Testis (tissue), 2 donors: Measurements from ENCODE around the gene CCDC154.

Experiments used
- POLR2A ChIP-seq: fragments of 450-650 bp; IDR thresholded peaks from one replicate; pipeline ENCODE4 v1.6.1; 2017; ENCODE audit warnings: antibody characterized with exemption, mild to moderate bottlenecking, moderate library complexity
- TF ChIP-seq, protein P1 (sequence below), 3 experiments: fragments of 450-650 bp in 2 of 3; fragments of 200-600 bp in 1 of 3; sonication (generic) in 1 of 3; IDR thresholded peaks; one replicate each; pipeline ENCODE4 v1.5.1; 2016 to 2019; ENCODE audit warnings: antibody characterized with exemption in 3 of 3, mild to moderate bottlenecking in 2 of 3, moderate library complexity in 1 of 3

DNA sequence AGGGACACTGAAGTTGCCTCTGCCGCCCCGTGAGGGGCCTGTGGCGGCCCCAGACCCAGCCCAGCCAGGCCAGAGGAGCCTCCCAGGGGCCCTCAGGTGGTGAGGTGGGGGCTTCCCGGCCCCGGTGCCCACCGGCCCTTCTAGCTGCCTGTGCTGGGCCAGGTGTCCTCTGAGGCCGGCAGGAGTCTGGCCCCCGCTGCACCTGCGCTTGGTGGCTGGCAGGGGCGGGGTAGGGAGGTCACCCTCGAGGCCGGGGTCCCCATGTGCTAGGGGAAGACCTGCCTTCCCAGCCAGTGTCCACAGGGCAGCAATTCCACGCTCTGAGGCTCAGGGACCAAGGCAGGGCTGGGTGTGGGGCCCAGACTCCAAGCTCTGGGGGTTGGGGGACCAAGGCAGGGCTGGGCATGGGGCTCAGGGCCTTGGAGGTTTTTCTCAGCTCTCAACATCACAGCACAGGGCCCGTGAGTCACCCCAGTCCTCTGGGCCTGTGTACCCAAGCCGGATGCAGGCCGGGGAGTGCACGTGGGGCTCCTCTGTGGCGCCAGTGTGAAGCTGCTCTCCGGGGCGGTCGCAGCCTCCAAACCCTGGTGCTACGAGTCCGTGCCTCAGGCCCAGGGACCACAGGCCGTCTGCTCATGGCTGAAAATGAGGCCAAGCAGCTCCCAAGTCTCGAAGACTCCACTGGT, 1.3 kb upstream of the CCDC154 start:
- TF ChIP-seq, protein P1, sequence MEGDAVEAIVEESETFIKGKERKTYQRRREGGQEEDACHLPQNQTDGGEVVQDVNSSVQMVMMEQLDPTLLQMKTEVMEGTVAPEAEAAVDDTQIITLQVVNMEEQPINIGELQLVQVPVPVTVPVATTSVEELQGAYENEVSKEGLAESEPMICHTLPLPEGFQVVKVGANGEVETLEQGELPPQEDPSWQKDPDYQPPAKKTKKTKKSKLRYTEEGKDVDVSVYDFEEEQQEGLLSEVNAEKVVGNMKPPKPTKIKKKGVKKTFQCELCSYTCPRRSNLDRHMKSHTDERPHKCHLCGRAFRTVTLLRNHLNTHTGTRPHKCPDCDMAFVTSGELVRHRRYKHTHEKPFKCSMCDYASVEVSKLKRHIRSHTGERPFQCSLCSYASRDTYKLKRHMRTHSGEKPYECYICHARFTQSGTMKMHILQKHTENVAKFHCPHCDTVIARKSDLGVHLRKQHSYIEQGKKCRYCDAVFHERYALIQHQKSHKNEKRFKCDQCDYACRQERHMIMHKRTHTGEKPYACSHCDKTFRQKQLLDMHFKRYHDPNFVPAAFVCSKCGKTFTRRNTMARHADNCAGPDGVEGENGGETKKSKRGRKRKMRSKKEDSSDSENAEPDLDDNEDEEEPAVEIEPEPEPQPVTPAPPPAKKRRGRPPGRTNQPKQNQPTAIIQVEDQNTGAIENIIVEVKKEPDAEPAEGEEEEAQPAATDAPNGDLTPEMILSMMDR (IDR thresholded peaks at IDR 0.05), result no peak
- TF ChIP-seq POLR2A, result no peak
